Ascending aorta (tissue), 2 donors: ENCODE measurements around the gene PDIA3. TPM values are rescaled to one million over a fixed set of nuclear protein-coding genes. Genes with fewer than 3 reads are reported as not detected.
A peak's percentile ranks its signal among the peaks of the same experiment; 100 is the strongest.
"Not testable (repeated sequence)": the region's sequence is repeated elsewhere in the genome, so short reads cannot be mapped to it uniquely, and the experiment has no call there.

Source experiments
- DNase-seq, 2 donors: peaks; one replicate each; pipeline ENCODE4 v3.0.0-alpha.2; 2019; ENCODE audit warnings: low spot score in 2 of 2
- H3K27ac ChIP-seq, 2 donors: fragments of 200-600 bp; sonication (generic); one replicate each; pipeline ENCODE4 v1.5.1; 2016 to 2017; ENCODE audit warnings: mild to moderate bottlenecking in 1 of 2
- H3K27me3 ChIP-seq: fragments of 200-600 bp; sonication (generic); one replicate; pipeline ENCODE4 v1.5.1; 2017
- H3K36me3 ChIP-seq, 2 donors: fragments of 200-600 bp; sonication (generic); one replicate each; pipeline ENCODE4 v1.5.1; 2016
- H3K4me1 ChIP-seq, 2 donors: fragments of 200-600 bp; sonication (generic); one replicate each; pipeline ENCODE4 v1.5.1; 2016 to 2017; ENCODE audit warnings: mild to moderate bottlenecking in 1 of 2
- H3K4me3 ChIP-seq, 2 donors: fragments of 200-600 bp; sonication (generic); one replicate each; pipeline ENCODE4 v1.5.1; 2016 to 2017; ENCODE audit warnings: mild to moderate bottlenecking in 1 of 2
- H3K9me3 ChIP-seq, 2 donors: fragments of 200-600 bp; sonication (generic); one replicate each; pipeline ENCODE4 v1.5.1; 2016
- CTCF ChIP-seq, 3 experiments: fragments of 200-600 bp in 2 of 3; fragments of 450-650 bp in 1 of 3; sonication (generic) in 2 of 3; IDR thresholded peaks; one replicate each; pipeline ENCODE4 v1.5.1; 2016 to 2019; ENCODE audit warnings: antibody characterized with exemption in 3 of 3, mild to moderate bottlenecking in 1 of 3, moderate library complexity in 1 of 3
- intact Hi-C: fragments of 100-400 bp; cut with DNase I; formaldehyde crosslinking; loops from one replicate; pipeline ENCODE4 v1.15.1; 2023
- total RNA-seq: library from RNA; depleted of rRNA; stranded (reverse); fragments of >200 nt; gene quantifications from one replicate; pipeline ENCODE4 v1.1.0, GENCODE V29; 2016

The PDIA3 gene
- total RNA-seq = 89.1 TPM

GRCh38 chr15:43746245-43746902, at the start of gene PDIA3:
TSS of gene PDIA3 (plus strand) at chr15:43746438. CDS start at chr15:43746540, 102 bp downstream.
- H3K4me1 ChIP-seq = peaks cover 3 to 12% of the 10 kb centered on the region in 2 donors
- peak in 2 of 3 experiments; percentile 6 to 19 for TF ChIP-seq CTCF (IDR thresholded peaks at IDR 0.05)
- intact Hi-C loops = loop anchor here (1.0 kb wide), 1 partner anchor 46 kb away; the partner anchor contains the start of gene SERF2

GRCh38 chr15:43702174-43702573, 44.1 kb upstream of the PDIA3 start:
- Histone ChIP-seq H3K27ac (no peak overlapping the region), H3K9me3 (no peaks in the 10 kb centered on the region), H3K36me3 (no peaks in the 10 kb centered on the region), H3K27me3 (no peaks in the 10 kb centered on the region), H3K4me3 (no peak overlapping the region), H3K4me1 (no peaks in the 10 kb centered on the region)
- intact Hi-C loops = no loop called here
- no peak for TF ChIP-seq CTCF (IDR thresholded peaks at IDR 0.05)
- DNase-seq = no peak

More at GRCh38 chr15:43746245-43746902, at the start of gene PDIA3:
- not testable (repeated sequence) for H3K9me3 ChIP-seq, H3K27me3 ChIP-seq, H3K36me3 ChIP-seq
- DNase-seq = peak; percentile 65 to 95
- Histone ChIP-seq H3K4me3 (peak within 1 kb of the TSS; percentile 85 to 88), H3K27ac (peak within 1 kb of the TSS; percentile 95 to 99)

- no peaks in the 10 kb centered on the region for H3K9me3 ChIP-seq
- H3K4me3 ChIP-seq = no peak overlapping the region
- no peak for DNase-seq
- no peaks in the 10 kb centered on the region for H3K4me1 ChIP-seq
- H3K36me3 ChIP-seq = no peaks in the 10 kb centered on the region
- no peak for TF ChIP-seq CTCF (IDR thresholded peaks at IDR 0.05)
- no peak overlapping the region for H3K27ac ChIP-seq
- intact Hi-C loops = no loop called here
- H3K27me3 ChIP-seq = no peaks in the 10 kb centered on the region
These were observed 43.4 kb upstream of the PDIA3 start for GRCh38 chr15:43702701-43703424.

GRCh38 chr15:43710431-43711131, 35.7 kb upstream of the PDIA3 start:
- H3K36me3 ChIP-seq, H3K9me3 ChIP-seq, intact Hi-C loops, H3K4me3 ChIP-seq, H3K27me3 ChIP-seq, H3K27ac ChIP-seq, H3K4me1 ChIP-seq, DNase-seq: not testable (repeated sequence)

GRCh38 chr15:43723151-43723550, 23.1 kb upstream of the PDIA3 start:
- TF ChIP-seq CTCF (IDR thresholded peaks at IDR 0.05) = no peak
- no peaks in the 10 kb centered on the region for H3K27me3 ChIP-seq
- intact Hi-C loops = no loop called here
- H3K9me3 ChIP-seq = no peaks in the 10 kb centered on the region
- H3K27ac ChIP-seq = no peak overlapping the region
- no peak overlapping the region for H3K4me3 ChIP-seq
- no peaks in the 10 kb centered on the region for H3K36me3 ChIP-seq
- no peak for DNase-seq
- peaks cover 0 to 6% of the 10 kb centered on the region in 2 donors for H3K4me1 ChIP-seq

- H3K36me3 ChIP-seq, H3K9me3 ChIP-seq, DNase-seq, H3K27ac ChIP-seq, H3K27me3 ChIP-seq, H3K4me3 ChIP-seq, H3K4me1 ChIP-seq, intact Hi-C loops: not testable (repeated sequence)
These were observed 19.9 kb upstream of the PDIA3 start for GRCh38 chr15:43726306-43726705.

- intact Hi-C loops, H3K9me3 ChIP-seq, DNase-seq, H3K27me3 ChIP-seq, H3K4me1 ChIP-seq, H3K4me3 ChIP-seq, H3K36me3 ChIP-seq: not testable (repeated sequence)
- peak overlapping the region; percentile 71 to 78 for H3K27ac ChIP-seq
These were observed 18.0 kb upstream of the PDIA3 start for GRCh38 chr15:43728053-43728725.
